ENCODE measurements around the gene MAMLD1. TPM values are rescaled to one million over a fixed set of nuclear protein-coding genes. Genes with fewer than 3 reads are reported as not detected.

MAMLD1 gene
- total RNA-seq, 1 donor from 2014 or later, result 0.25 TPM

- no peak for TF ChIP-seq CTCF (IDR thresholded peaks at IDR 0.05; ENCODE audit: partially characterized antibody, unreplicated experiment)
- no peak overlapping the region for H3K27ac Mint-ChIP-seq (ENCODE audit: unreplicated experiment)
- H3K27me3 Mint-ChIP-seq (ENCODE audit: unreplicated experiment), result no peaks in the 10 kb centered on the region
- H3K36me3 Mint-ChIP-seq (ENCODE audit: unreplicated experiment), result no peaks in the 10 kb centered on the region
- H3K4me1 Mint-ChIP-seq (ENCODE audit: low read depth, unreplicated experiment), result no peaks in the 10 kb centered on the region
- H3K4me3 Mint-ChIP-seq (ENCODE audit: unreplicated experiment), result no peak overlapping the region
- no peaks in the 10 kb centered on the region for H3K9me3 Mint-ChIP-seq (ENCODE audit: unreplicated experiment)
- DNase-seq, result no peak
These were observed 51.1 kb downstream of the MAMLD1 start for GRCh38 chrX:150414228-150414627.

GRCh38 chrX:150416469-150416868 is 53.4 kb downstream of the MAMLD1 start:
- no peak for TF ChIP-seq CTCF (IDR thresholded peaks at IDR 0.05; ENCODE audit: partially characterized antibody, unreplicated experiment)
- Mint-ChIP-seq H3K9me3 (ENCODE audit: unreplicated experiment) (no peaks in the 10 kb centered on the region), H3K27me3 (ENCODE audit: unreplicated experiment) (no peaks in the 10 kb centered on the region), H3K27ac (ENCODE audit: unreplicated experiment) (no peak overlapping the region), H3K4me3 (ENCODE audit: unreplicated experiment) (no peak overlapping the region), H3K4me1 (ENCODE audit: low read depth, unreplicated experiment) (no peaks in the 10 kb centered on the region), H3K36me3 (ENCODE audit: unreplicated experiment) (no peaks in the 10 kb centered on the region)
- DNase-seq, result no peak

GRCh38 chrX:150421816-150422215 is 58.7 kb downstream of the MAMLD1 start:
- Mint-ChIP-seq H3K27me3 (ENCODE audit: unreplicated experiment) (no peaks in the 10 kb centered on the region), H3K36me3 (ENCODE audit: unreplicated experiment) (no peaks in the 10 kb centered on the region), H3K4me3 (ENCODE audit: unreplicated experiment) (no peak overlapping the region), H3K27ac (ENCODE audit: unreplicated experiment) (no peak overlapping the region), H3K9me3 (ENCODE audit: unreplicated experiment) (no peaks in the 10 kb centered on the region), H3K4me1 (ENCODE audit: low read depth, unreplicated experiment) (no peaks in the 10 kb centered on the region)
- no peak for TF ChIP-seq CTCF (IDR thresholded peaks at IDR 0.05; ENCODE audit: partially characterized antibody, unreplicated experiment)
- no peak for DNase-seq

GRCh38 chrX:150429594-150429993 is 66.5 kb downstream of the MAMLD1 start:
- H3K27me3 Mint-ChIP-seq (ENCODE audit: unreplicated experiment), result no peaks in the 10 kb centered on the region
- no peaks in the 10 kb centered on the region for H3K4me1 Mint-ChIP-seq (ENCODE audit: low read depth, unreplicated experiment)
- H3K4me3 Mint-ChIP-seq (ENCODE audit: unreplicated experiment), result no peak overlapping the region
- no peak for TF ChIP-seq CTCF (IDR thresholded peaks at IDR 0.05; ENCODE audit: partially characterized antibody, unreplicated experiment)
- no peaks in the 10 kb centered on the region for H3K36me3 Mint-ChIP-seq (ENCODE audit: unreplicated experiment)
- H3K9me3 Mint-ChIP-seq (ENCODE audit: unreplicated experiment), result no peaks in the 10 kb centered on the region
- no peak overlapping the region for H3K27ac Mint-ChIP-seq (ENCODE audit: unreplicated experiment)
- no peak for DNase-seq

- Mint-ChIP-seq H3K4me3 (ENCODE audit: unreplicated experiment) (no peak overlapping the region), H3K27ac (ENCODE audit: unreplicated experiment) (no peak overlapping the region), H3K9me3 (ENCODE audit: unreplicated experiment) (peaks cover 2% of the 10 kb centered on the region), H3K4me1 (ENCODE audit: low read depth, unreplicated experiment) (no peaks in the 10 kb centered on the region), H3K27me3 (ENCODE audit: unreplicated experiment) (peaks cover 2% of the 10 kb centered on the region), H3K36me3 (ENCODE audit: unreplicated experiment) (no peaks in the 10 kb centered on the region)
- DNase-seq, result no peak
- no peak for TF ChIP-seq CTCF (IDR thresholded peaks at IDR 0.05; ENCODE audit: partially characterized antibody, unreplicated experiment)
These were observed 73.1 kb downstream of the MAMLD1 start for GRCh38 chrX:150436195-150436594.
